T-helper 17 cell (primary cell): ENCODE data around the gene SHANK1. TPM values are rescaled to one million over a fixed set of nuclear protein-coding genes. Genes with fewer than 3 reads are reported as not detected.

Source experiments
- ATAC-seq: fragments of 150-1000 bp; cut with Tn5 transposase; 2 replicates; pipeline ENCODE4 v1.10.0; 2021; ENCODE audit warnings: mild to moderate bottlenecking, moderate library complexity
- DNase-seq, 3 donors: peaks; one replicate each; pipeline versions ENCODE4 v3.0.0 to v3.0.0-alpha.2; 2020 to 2021
- H3K9me3 ChIP-seq: one replicate; pipeline ENCODE4 v1.7.0; 2013; ENCODE audit warnings: low read length, mild to moderate bottlenecking; ENCODE audit not compliant: control insufficient read depth, poor library complexity, severe bottlenecking
- H3K27ac Mint-ChIP-seq: one replicate; pipeline ENCODE4 v1.8.0; 2022; ENCODE audit warnings: mild to moderate bottlenecking, moderate library complexity, mixed read lengths
- H3K27me3 Mint-ChIP-seq: one replicate; pipeline ENCODE4 v1.8.0; 2022; ENCODE audit warnings: mixed read lengths
- H3K36me3 Mint-ChIP-seq: one replicate; pipeline ENCODE4 v1.8.0; 2022; ENCODE audit warnings: low read depth, mixed read lengths
- H3K4me1 Mint-ChIP-seq: one replicate; pipeline ENCODE4 v1.8.0; 2022; ENCODE audit warnings: mild to moderate bottlenecking, mixed read lengths
- H3K4me3 Mint-ChIP-seq: one replicate; pipeline ENCODE4 v1.8.0; 2022; ENCODE audit warnings: mild to moderate bottlenecking, moderate library complexity, mixed read lengths
- total RNA-seq, 4 donors: library from RNA in 2 of 4; stranded (reverse) in 2 of 4; gene quantifications; one replicate each; pipeline ENCODE4 v1.2.3 and lab custom pipeline; 2022 to 2026

The SHANK1 gene
- total RNA-seq, 2 donors from 2014 or later = not detected

DNA sequence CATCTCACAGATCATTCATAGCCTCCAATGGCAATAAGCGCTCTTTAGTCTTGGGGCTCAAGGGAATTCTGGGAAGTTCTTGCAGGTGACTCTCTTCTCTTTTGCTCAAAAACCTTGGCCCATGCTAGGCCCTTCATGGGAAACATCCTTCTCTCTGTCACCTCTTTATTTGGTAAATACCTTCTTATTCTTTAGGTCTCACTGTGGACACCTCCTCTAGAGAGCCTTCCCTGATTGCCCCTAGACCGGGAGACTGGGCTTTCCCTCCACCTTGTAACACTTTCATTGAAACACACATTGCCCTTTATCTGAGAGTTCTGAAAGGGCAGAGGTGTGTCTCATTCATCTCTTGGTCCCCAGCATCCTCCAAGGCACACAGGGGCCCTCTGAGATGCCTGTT, 68.4 kb downstream of the SHANK1 start:
- Mint-ChIP-seq H3K4me1 (no peaks in the 10 kb centered on the region), H3K27ac (no peak overlapping the region), H3K36me3 (peaks cover 4% of the 10 kb centered on the region), H3K27me3 (peaks cover 21% of the 10 kb centered on the region), H3K4me3 (no peak overlapping the region)
- H3K9me3 ChIP-seq = no peaks in the 10 kb centered on the region
- no peak for ATAC-seq
- DNase-seq = no peak

DNA sequence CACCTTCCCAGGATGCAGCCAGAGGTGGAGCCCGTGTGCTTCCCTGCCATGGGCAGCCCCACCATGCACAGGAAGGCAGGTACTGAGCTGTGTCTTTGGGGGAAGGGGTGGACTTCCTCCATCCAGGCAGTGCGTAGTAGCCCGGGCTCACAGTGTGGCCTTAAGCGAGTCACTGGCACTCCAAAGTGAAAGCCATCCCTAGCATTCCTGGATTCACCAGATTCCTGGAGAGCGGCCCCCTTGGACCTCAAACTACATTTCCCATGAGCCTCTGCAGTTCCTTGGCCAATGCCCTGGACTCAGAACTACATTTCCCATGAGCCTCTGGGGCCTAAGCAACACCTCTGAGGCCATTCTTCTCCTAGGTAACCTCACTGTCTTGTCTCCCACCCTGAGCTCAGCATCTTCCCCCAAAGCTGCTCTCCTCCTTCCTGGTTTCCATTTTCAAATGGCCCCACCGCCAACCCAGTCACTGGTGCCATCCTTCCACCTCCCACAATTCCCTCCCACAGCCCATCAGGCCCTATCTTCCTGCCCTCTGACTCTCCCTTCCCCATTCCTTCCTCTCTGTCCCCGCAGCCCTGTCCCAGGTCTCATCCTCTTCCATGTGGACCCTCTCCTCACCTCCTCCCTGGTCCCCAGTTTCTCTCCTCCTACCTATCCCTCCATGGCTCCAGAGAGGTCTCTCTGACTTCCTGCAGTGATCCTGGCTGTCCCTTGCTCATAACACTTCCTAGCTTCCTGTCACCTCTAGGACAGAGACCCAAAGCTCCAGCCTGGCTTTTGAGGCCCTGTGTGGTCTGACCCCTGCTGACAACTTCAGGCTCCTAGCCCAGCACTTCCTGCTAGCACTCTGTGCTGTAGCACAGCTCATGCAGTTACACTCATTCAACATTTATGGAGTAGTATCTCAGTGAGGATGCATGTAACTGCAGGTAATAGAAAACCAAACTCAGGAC, 69.9 kb downstream of the SHANK1 start, which contains the start of gene C19orf81:
C19orf81 (plus strand) TSS at position 13 of the 959 bp plus-strand sequence; CDS start at position 13, 0 bp downstream.
- Mint-ChIP-seq H3K4me3 (no peak within 1 kb of the TSS), H3K27me3 (peaks cover 21% of the 10 kb centered on the region), H3K4me1 (no peaks in the 10 kb centered on the region), H3K27ac (no peak within 1 kb of the TSS), H3K36me3 (peaks cover 4% of the 10 kb centered on the region)
- DNase-seq (no peak), ATAC-seq (no peak)
- no peaks in the 10 kb centered on the region for H3K9me3 ChIP-seq

- ATAC-seq (no peak), DNase-seq (no peak)
- H3K36me3 Mint-ChIP-seq = peaks cover 4% of the 10 kb centered on the region
- peaks cover 21% of the 10 kb centered on the region for H3K27me3 Mint-ChIP-seq
- H3K4me1 Mint-ChIP-seq = no peaks in the 10 kb centered on the region
- no peaks in the 10 kb centered on the region for H3K9me3 ChIP-seq
- H3K27ac Mint-ChIP-seq = no peak overlapping the region
- H3K4me3 Mint-ChIP-seq = no peak overlapping the region
These were observed 70.9 kb downstream of the SHANK1 start for GRCh38 chr19:50648659-50649058.

- H3K36me3 Mint-ChIP-seq = peaks cover 2% of the 10 kb centered on the region
- H3K4me1 Mint-ChIP-seq = no peaks in the 10 kb centered on the region
- peaks cover 17% of the 10 kb centered on the region for H3K27me3 Mint-ChIP-seq
- no peak overlapping the region for H3K4me3 Mint-ChIP-seq
- no peak for ATAC-seq
- no peak overlapping the region for H3K27ac Mint-ChIP-seq
- no peak for DNase-seq
- no peaks in the 10 kb centered on the region for H3K9me3 ChIP-seq
These were observed 71.6 kb downstream of the SHANK1 start for GRCh38 chr19:50647879-50648615.

- H3K27ac Mint-ChIP-seq = no peak overlapping the region
- no peaks in the 10 kb centered on the region for H3K4me1 Mint-ChIP-seq
- ATAC-seq (no peak), DNase-seq (no peak)
- peaks cover 9% of the 10 kb centered on the region for H3K27me3 Mint-ChIP-seq
- H3K9me3 ChIP-seq = no peaks in the 10 kb centered on the region
- no peak overlapping the region for H3K4me3 Mint-ChIP-seq
- peaks cover 2% of the 10 kb centered on the region for H3K36me3 Mint-ChIP-seq
These were observed 73.4 kb downstream of the SHANK1 start for GRCh38 chr19:50646074-50646807.

- H3K36me3 Mint-ChIP-seq = peaks cover 2% of the 10 kb centered on the region
- peaks cover 5% of the 10 kb centered on the region for H3K27me3 Mint-ChIP-seq
- no peaks in the 10 kb centered on the region for H3K4me1 Mint-ChIP-seq
- DNase-seq = no peak
- H3K27ac Mint-ChIP-seq = no peak overlapping the region
- H3K4me3 Mint-ChIP-seq = no peak overlapping the region
- no peak for ATAC-seq
- H3K9me3 ChIP-seq = no peaks in the 10 kb centered on the region
These were observed 74.5 kb downstream of the SHANK1 start for GRCh38 chr19:50645107-50645506.

- Mint-ChIP-seq H3K27me3 (peaks cover 5% of the 10 kb centered on the region), H3K36me3 (no peaks in the 10 kb centered on the region), H3K27ac (no peak overlapping the region), H3K4me1 (no peaks in the 10 kb centered on the region), H3K4me3 (no peak overlapping the region)
- no peaks in the 10 kb centered on the region for H3K9me3 ChIP-seq
- no peak for ATAC-seq
- DNase-seq = no peak
These were observed 75.2 kb downstream of the SHANK1 start for GRCh38 chr19:50644315-50644915.

GRCh38 chr19:50640368-50640767, 79.2 kb downstream of the SHANK1 start:
- DNase-seq (no peak), ATAC-seq (no peak)
- no peaks in the 10 kb centered on the region for H3K9me3 ChIP-seq
- Mint-ChIP-seq H3K4me3 (no peak overlapping the region), H3K27ac (no peak overlapping the region), H3K4me1 (peaks cover 9% of the 10 kb centered on the region), H3K36me3 (peaks cover 9% of the 10 kb centered on the region), H3K27me3 (peaks cover 26% of the 10 kb centered on the region)

- ATAC-seq (peak; percentile 70), DNase-seq (peak in 1 of 3 donors; percentile 9)
- H3K27ac Mint-ChIP-seq = no peak within 1 kb of the TSS
- H3K27me3 Mint-ChIP-seq = peaks cover 26% of the 10 kb centered on the region
- H3K36me3 Mint-ChIP-seq = peaks cover 9% of the 10 kb centered on the region
- H3K9me3 ChIP-seq = no peaks in the 10 kb centered on the region
- peak within 1 kb of the TSS; percentile 62 for H3K4me3 Mint-ChIP-seq
- H3K4me1 Mint-ChIP-seq = peaks cover 9% of the 10 kb centered on the region
These were observed 80.2 kb downstream of the SHANK1 start, which contains the start of gene SYT3 for GRCh38 chr19:50639121-50640112. Gene SYT3, minus strand, starts transcription at chr19:50639881. Its CDS starts 2,470 bp downstream, at chr19:50637411.

DNA sequence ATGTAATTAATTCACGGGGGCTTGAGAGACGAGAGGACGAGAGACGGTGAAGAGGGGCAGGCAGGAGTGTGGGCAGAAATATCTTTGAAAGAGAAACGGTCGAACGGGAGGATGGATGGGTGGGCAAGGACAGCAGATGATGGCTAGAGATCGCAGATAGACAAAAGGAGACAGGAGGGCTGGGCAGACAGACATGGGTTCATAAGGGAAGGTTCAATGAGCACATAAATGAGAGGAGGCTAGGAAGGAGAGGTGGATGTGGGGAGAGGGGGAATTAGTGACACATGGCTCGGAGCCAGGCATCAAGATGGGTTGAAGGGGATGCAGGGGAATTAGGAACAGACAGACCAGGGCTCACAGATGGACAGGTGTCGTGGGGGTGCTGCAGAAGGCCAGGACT, 81.0 kb downstream of the SHANK1 start:
- peaks cover 9% of the 10 kb centered on the region for H3K36me3 Mint-ChIP-seq
- no peak for DNase-seq
- ATAC-seq = no peak

DNA sequence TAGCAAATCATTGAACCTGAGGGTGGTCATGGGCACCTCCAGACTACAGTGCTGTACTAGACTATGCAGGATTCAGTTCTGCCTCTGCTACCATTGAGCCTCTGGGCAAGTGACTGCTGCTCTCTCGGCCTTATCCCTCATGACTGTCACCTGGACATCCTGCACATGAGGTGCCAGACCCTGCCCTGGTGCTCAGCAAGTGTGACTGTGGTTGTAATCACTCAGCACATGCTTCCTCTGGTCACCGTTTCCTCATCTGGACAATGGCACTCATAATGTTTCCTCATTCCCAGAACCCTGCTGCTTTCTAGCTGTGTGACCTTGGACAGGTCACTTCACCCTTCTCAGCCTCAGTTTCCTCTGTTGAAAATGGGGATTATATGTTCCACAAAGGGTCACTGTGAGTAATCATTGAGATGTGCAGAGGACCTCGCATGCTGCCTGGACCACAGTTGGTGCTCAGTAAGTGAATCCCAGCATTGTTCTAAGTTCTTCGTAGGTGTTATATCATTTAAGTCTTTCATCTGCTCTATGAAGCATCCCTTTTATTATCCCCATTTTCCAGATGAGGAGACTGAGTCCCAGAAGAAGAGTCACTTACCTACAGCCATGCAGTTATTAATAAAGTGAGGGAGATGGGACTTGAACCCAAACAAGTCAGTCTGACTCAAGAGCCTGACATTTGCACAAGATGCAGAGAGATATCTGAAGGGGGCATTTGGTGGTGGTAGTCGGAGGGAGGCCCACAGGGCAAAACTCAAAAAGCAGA, 83.1 kb downstream of the SHANK1 start:
- DNase-seq = no peak
- peaks cover 9% of the 10 kb centered on the region for H3K36me3 Mint-ChIP-seq
- H3K4me1 Mint-ChIP-seq = peaks cover 9% of the 10 kb centered on the region
- H3K4me3 Mint-ChIP-seq = no peak overlapping the region
- no peak for ATAC-seq
- no peak overlapping the region for H3K27ac Mint-ChIP-seq
- peaks cover 32% of the 10 kb centered on the region for H3K27me3 Mint-ChIP-seq
- no peaks in the 10 kb centered on the region for H3K9me3 ChIP-seq

More for the DNA sequence above, 81.0 kb downstream of the SHANK1 start:
- peak overlapping the region; percentile 62 for H3K4me3 Mint-ChIP-seq
- peaks cover 26% of the 10 kb centered on the region for H3K27me3 Mint-ChIP-seq
- H3K9me3 ChIP-seq = no peaks in the 10 kb centered on the region
- peaks cover 9% of the 10 kb centered on the region for H3K4me1 Mint-ChIP-seq
- H3K27ac Mint-ChIP-seq = no peak overlapping the region
